ENCODE data around the gene TSPAN31. TPM values are rescaled to one million over a fixed set of nuclear protein-coding genes. Genes with fewer than 3 reads are reported as not detected.

The TSPAN31 gene
- total and polyA plus RNA-seq, 9 of the 15 experiments (the other 6 are each of a cell fraction or from before 2014, with no cell fraction given), result 11.3 to 26.4 (median 14.3) TPM

DNA sequence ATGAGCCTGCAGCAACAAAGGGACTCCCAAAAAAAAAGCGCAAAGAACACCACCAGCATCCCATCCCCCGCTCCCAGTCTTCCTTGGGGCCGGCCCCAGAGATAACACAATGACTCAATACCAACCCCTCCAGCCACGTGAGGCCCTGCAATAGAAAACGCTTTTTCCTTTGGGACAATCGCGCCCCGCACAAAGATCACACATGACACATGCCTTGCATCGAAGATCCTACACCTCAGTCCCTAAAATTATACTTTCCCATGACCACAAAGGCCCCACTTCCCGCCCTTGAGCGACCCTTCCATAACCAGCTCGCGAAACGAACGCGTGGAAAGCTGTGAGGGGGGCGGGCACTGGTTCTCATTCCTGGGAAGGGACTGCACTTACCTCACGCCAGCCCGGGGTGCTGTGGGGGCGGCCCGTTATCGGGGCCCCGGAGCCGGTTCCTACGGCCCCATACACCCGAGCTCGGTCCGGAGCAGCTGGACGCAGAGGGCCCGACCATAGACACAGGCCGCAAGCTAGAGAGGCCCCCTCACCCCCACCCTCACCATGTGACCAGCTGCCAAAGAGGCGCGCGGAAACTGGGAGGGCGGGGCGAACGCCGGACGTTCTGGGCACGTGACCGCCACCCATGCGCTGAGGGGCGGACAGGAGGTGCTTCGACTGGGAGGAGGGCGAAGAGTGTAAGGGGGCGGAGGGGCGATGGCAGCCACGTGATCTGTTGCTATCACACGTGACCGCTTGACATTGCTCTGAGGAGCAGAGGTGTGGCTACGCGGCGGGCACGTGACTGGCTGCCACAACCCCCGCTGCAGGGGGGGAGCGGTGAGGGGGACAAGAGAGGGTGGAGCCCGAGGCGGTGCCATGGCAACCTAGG, 7.2 kb downstream of the TSPAN31 start, which contains the start of gene CDK4 (continued):
- TF ChIP-seq, protein P1, sequence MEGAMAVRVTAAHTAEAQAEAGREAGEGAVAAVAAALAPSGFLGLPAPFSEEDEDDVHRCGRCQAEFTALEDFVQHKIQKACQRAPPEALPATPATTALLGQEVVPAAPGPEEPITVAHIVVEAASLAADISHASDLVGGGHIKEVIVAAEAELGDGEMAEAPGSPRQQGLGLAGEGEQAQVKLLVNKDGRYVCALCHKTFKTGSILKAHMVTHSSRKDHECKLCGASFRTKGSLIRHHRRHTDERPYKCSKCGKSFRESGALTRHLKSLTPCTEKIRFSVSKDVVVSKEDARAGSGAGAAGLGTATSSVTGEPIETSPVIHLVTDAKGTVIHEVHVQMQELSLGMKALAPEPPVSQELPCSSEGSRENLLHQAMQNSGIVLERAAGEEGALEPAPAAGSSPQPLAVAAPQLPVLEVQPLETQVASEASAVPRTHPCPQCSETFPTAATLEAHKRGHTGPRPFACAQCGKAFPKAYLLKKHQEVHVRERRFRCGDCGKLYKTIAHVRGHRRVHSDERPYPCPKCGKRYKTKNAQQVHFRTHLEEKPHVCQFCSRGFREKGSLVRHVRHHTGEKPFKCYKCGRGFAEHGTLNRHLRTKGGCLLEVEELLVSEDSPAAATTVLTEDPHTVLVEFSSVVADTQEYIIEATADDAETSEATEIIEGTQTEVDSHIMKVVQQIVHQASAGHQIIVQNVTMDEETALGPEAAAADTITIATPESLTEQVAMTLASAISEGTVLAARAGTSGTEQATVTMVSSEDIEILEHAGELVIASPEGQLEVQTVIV (CRISPR knock-in tag; IDR thresholded peaks at IDR 0.05; ENCODE audit: borderline replicate concordance), result no peak
- TF ChIP-seq, protein P2, sequence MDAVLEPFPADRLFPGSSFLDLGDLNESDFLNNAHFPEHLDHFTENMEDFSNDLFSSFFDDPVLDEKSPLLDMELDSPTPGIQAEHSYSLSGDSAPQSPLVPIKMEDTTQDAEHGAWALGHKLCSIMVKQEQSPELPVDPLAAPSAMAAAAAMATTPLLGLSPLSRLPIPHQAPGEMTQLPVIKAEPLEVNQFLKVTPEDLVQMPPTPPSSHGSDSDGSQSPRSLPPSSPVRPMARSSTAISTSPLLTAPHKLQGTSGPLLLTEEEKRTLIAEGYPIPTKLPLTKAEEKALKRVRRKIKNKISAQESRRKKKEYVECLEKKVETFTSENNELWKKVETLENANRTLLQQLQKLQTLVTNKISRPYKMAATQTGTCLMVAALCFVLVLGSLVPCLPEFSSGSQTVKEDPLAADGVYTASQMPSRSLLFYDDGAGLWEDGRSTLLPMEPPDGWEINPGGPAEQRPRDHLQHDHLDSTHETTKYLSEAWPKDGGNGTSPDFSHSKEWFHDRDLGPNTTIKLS (IDR thresholded peaks at IDR 0.05; ENCODE audit: borderline replicate concordance, low read depth), result peak; percentile 78; the same call in 1 of the 2 replicates
- TF ChIP-seq, protein P3, sequence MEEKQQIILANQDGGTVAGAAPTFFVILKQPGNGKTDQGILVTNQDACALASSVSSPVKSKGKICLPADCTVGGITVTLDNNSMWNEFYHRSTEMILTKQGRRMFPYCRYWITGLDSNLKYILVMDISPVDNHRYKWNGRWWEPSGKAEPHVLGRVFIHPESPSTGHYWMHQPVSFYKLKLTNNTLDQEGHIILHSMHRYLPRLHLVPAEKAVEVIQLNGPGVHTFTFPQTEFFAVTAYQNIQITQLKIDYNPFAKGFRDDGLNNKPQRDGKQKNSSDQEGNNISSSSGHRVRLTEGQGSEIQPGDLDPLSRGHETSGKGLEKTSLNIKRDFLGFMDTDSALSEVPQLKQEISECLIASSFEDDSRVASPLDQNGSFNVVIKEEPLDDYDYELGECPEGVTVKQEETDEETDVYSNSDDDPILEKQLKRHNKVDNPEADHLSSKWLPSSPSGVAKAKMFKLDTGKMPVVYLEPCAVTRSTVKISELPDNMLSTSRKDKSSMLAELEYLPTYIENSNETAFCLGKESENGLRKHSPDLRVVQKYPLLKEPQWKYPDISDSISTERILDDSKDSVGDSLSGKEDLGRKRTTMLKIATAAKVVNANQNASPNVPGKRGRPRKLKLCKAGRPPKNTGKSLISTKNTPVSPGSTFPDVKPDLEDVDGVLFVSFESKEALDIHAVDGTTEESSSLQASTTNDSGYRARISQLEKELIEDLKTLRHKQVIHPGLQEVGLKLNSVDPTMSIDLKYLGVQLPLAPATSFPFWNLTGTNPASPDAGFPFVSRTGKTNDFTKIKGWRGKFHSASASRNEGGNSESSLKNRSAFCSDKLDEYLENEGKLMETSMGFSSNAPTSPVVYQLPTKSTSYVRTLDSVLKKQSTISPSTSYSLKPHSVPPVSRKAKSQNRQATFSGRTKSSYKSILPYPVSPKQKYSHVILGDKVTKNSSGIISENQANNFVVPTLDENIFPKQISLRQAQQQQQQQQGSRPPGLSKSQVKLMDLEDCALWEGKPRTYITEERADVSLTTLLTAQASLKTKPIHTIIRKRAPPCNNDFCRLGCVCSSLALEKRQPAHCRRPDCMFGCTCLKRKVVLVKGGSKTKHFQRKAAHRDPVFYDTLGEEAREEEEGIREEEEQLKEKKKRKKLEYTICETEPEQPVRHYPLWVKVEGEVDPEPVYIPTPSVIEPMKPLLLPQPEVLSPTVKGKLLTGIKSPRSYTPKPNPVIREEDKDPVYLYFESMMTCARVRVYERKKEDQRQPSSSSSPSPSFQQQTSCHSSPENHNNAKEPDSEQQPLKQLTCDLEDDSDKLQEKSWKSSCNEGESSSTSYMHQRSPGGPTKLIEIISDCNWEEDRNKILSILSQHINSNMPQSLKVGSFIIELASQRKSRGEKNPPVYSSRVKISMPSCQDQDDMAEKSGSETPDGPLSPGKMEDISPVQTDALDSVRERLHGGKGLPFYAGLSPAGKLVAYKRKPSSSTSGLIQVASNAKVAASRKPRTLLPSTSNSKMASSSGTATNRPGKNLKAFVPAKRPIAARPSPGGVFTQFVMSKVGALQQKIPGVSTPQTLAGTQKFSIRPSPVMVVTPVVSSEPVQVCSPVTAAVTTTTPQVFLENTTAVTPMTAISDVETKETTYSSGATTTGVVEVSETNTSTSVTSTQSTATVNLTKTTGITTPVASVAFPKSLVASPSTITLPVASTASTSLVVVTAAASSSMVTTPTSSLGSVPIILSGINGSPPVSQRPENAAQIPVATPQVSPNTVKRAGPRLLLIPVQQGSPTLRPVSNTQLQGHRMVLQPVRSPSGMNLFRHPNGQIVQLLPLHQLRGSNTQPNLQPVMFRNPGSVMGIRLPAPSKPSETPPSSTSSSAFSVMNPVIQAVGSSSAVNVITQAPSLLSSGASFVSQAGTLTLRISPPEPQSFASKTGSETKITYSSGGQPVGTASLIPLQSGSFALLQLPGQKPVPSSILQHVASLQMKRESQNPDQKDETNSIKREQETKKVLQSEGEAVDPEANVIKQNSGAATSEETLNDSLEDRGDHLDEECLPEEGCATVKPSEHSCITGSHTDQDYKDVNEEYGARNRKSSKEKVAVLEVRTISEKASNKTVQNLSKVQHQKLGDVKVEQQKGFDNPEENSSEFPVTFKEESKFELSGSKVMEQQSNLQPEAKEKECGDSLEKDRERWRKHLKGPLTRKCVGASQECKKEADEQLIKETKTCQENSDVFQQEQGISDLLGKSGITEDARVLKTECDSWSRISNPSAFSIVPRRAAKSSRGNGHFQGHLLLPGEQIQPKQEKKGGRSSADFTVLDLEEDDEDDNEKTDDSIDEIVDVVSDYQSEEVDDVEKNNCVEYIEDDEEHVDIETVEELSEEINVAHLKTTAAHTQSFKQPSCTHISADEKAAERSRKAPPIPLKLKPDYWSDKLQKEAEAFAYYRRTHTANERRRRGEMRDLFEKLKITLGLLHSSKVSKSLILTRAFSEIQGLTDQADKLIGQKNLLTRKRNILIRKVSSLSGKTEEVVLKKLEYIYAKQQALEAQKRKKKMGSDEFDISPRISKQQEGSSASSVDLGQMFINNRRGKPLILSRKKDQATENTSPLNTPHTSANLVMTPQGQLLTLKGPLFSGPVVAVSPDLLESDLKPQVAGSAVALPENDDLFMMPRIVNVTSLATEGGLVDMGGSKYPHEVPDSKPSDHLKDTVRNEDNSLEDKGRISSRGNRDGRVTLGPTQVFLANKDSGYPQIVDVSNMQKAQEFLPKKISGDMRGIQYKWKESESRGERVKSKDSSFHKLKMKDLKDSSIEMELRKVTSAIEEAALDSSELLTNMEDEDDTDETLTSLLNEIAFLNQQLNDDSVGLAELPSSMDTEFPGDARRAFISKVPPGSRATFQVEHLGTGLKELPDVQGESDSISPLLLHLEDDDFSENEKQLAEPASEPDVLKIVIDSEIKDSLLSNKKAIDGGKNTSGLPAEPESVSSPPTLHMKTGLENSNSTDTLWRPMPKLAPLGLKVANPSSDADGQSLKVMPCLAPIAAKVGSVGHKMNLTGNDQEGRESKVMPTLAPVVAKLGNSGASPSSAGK (IDR thresholded peaks at IDR 0.05), result peak; percentile 96
- TF ChIP-seq ZFP1 (CRISPR knock-in tag; IDR thresholded peaks at IDR 0.05) (no peak), CCNT2 (IDR thresholded peaks at IDR 0.05; ENCODE audit: borderline replicate concordance, extremely low read depth, insufficient read length, low read depth, low read length) (peak; percentile 90), HDGF (IDR thresholded peaks at IDR 0.05) (no peak; the same call in 1 of the 2 replicates), MCM2 (IDR thresholded peaks at IDR 0.05; ENCODE audit: low read depth) (no peak), EWSR1 (IDR thresholded peaks at IDR 0.05; ENCODE audit: borderline replicate concordance, low read depth, partially characterized antibody) (no peak), ZNF444 (CRISPR knock-in tag; IDR thresholded peaks at IDR 0.05) (no peak), NFIC (IDR thresholded peaks at IDR 0.05) (peak; percentile 29; the same call in 1 of the 2 replicates), ERF (CRISPR knock-in tag; IDR thresholded peaks at IDR 0.05) (no peak)

Data from K562 (cell line).